GM23338 (cell line): ENCODE data around the gene ZNF260. TPM values are rescaled to one million over a fixed set of nuclear protein-coding genes. Genes with fewer than 3 reads are reported as not detected.

Source experiments
- ATAC-seq: fragments of 200-7000 bp; cut with Tn5 transposase; 3 replicates; pipeline ENCODE4 v1.9.1; 2020
- DNase-seq: peaks from one replicate; pipeline ENCODE4 v3.0.0-alpha.2; 2015; ENCODE audit warnings: low spot score
- H2AFZ ChIP-seq: fragments of 200-600 bp; sonication (generic); 2 replicates; pipeline ENCODE4 v1.8.0; 2016; ENCODE audit warnings: antibody characterized with exemption, mild to moderate bottlenecking, moderate library complexity
- H3F3A ChIP-seq: fragments of 200-600 bp; sonication (generic); replicated peaks from 2 replicates; pipeline ENCODE4 v1.8.0; 2017; ENCODE audit warnings: antibody characterized with exemption, mixed run types, low read depth
- H3K27ac ChIP-seq: fragments of 200-600 bp; sonication (generic); 2 replicates; pipeline ENCODE4 v1.6.1; 2016; ENCODE audit warnings: low read depth
- H3K27me3 ChIP-seq: fragments of 200-600 bp; sonication (generic); 2 replicates; pipeline ENCODE4 v1.8.0; 2016; ENCODE audit warnings: mild to moderate bottlenecking, mixed run types, moderate library complexity; ENCODE audit not compliant: insufficient read depth
- H3K36me3 ChIP-seq: fragments of 200-600 bp; sonication (generic); 2 replicates; pipeline ENCODE4 v1.8.0; 2016; ENCODE audit warnings: mild to moderate bottlenecking; ENCODE audit not compliant: insufficient read depth
- H3K4me1 ChIP-seq: fragments of 200-600 bp; sonication (generic); 2 replicates; pipeline ENCODE4 v1.8.0; 2016; ENCODE audit warnings: mild to moderate bottlenecking, moderate library complexity; ENCODE audit not compliant: insufficient read depth
- H3K4me2 ChIP-seq: fragments of 200-600 bp; sonication (generic); 2 replicates; pipeline ENCODE4 v1.7.1; 2017; ENCODE audit warnings: mixed run types
- H3K4me3 ChIP-seq: fragments of 200-600 bp; sonication (generic); 2 replicates; pipeline ENCODE4 v1.6.1; 2016; ENCODE audit warnings: mixed run types
- H3K79me2 ChIP-seq: fragments of 200-600 bp; sonication (generic); replicated peaks from 2 replicates; pipeline ENCODE4 v1.8.0; 2017; ENCODE audit warnings: mild to moderate bottlenecking; ENCODE audit not compliant: insufficient read depth
- H3K9me2 ChIP-seq: fragments of 200-600 bp; sonication (generic); 2 replicates; pipeline ENCODE4 v1.8.0; 2017; ENCODE audit not compliant: insufficient read depth
- H4K20me1 ChIP-seq: fragments of 200-600 bp; sonication (generic); replicated peaks from 2 replicates; pipeline ENCODE4 v1.8.0; 2017; ENCODE audit warnings: mild to moderate bottlenecking; ENCODE audit not compliant: insufficient read depth
- H3K27ac Mint-ChIP-seq: 2 replicates; pipeline ENCODE4 v1.8.0; 2020; ENCODE audit warnings: inconsistent platforms, mild to moderate bottlenecking, moderate library complexity, mixed read lengths
- H3K27me3 Mint-ChIP-seq: 3 replicates; pipeline ENCODE4 v1.8.0; 2022; ENCODE audit warnings: low read depth, mild to moderate bottlenecking, moderate library complexity, mixed read lengths, inconsistent platforms; ENCODE audit not compliant: insufficient read depth, poor library complexity
- H3K36me3 Mint-ChIP-seq: 3 replicates; pipeline ENCODE4 v1.8.0; 2021; ENCODE audit warnings: low read depth, mild to moderate bottlenecking, inconsistent platforms, moderate library complexity, mixed read lengths
- H3K4me1 Mint-ChIP-seq: 3 replicates; pipeline ENCODE4 v1.8.0; 2020; ENCODE audit warnings: mild to moderate bottlenecking, inconsistent platforms, mixed read lengths
- H3K4me3 Mint-ChIP-seq: 3 replicates; pipeline ENCODE4 v1.8.0; 2021; ENCODE audit warnings: moderate library complexity, mild to moderate bottlenecking, inconsistent platforms, mixed read lengths
- H3K9me3 Mint-ChIP-seq: 3 replicates; pipeline ENCODE4 v1.8.0; 2020; ENCODE audit warnings: moderate library complexity, mild to moderate bottlenecking, inconsistent platforms, mixed read lengths
- CREB1 ChIP-seq: fragments of 250-450 bp; sonication (Bioruptor Pico); IDR thresholded peaks from 2 replicates; pipeline ENCODE4 v1.5.0; 2020; ENCODE audit warnings: low read depth, mild to moderate bottlenecking, moderate library complexity
- CTCF ChIP-seq, 2 experiments: fragments of 200-600 bp in 1 of 2; sonication (generic) in 1 of 2; conservative IDR thresholded peaks; 2 replicates each; pipeline versions ENCODE4 v1.5.1 to v1.6.1; 2016 to 2017; ENCODE audit warnings: antibody characterized with exemption in 2 of 2, low read depth in 2 of 2, mild to moderate bottlenecking in 2 of 2, moderate library complexity in 1 of 2
- EZH2 ChIP-seq: fragments of 200-600 bp; sonication (generic); IDR thresholded peaks from one replicate; pipeline ENCODE4 v1.8.0; 2017; ENCODE audit warnings: antibody characterized with exemption, mild to moderate bottlenecking, low read depth; ENCODE audit not compliant: unreplicated experiment
- EZH2phosphoT487 ChIP-seq: fragments of 200-600 bp; sonication (generic); IDR thresholded peaks from one replicate; pipeline ENCODE4 v1.8.1; 2018; ENCODE audit warnings: antibody characterized with exemption; ENCODE audit not compliant: unreplicated experiment
- JUNB ChIP-seq: IDR thresholded peaks from one replicate; pipeline ENCODE4 v1.6.1; 2016; ENCODE audit warnings: antibody characterized with exemption; ENCODE audit not compliant: unreplicated experiment
- NANOG ChIP-seq: IDR thresholded peaks from 2 replicates; pipeline ENCODE4 v1.6.1; 2016; ENCODE audit warnings: antibody characterized with exemption, borderline replicate concordance
- POLR2AphosphoS5 ChIP-seq: IDR thresholded peaks from 2 replicates; pipeline ENCODE4 v1.6.1; 2016; ENCODE audit warnings: antibody characterized with exemption, low read depth
- REST ChIP-seq: IDR thresholded peaks from one replicate; pipeline ENCODE4 v1.6.1; 2018; ENCODE audit warnings: antibody characterized with exemption; ENCODE audit not compliant: unreplicated experiment
- STAT1 ChIP-seq: IDR thresholded peaks from one replicate; pipeline ENCODE4 v1.6.1; 2016; ENCODE audit warnings: antibody characterized with exemption; ENCODE audit not compliant: unreplicated experiment
- ZNF114 ChIP-seq: fragments of 250-450 bp; sonication (Bioruptor Pico); IDR thresholded peaks from 2 replicates; pipeline ENCODE4 v1.5.0; 2020; ENCODE audit warnings: mild to moderate bottlenecking, moderate library complexity
- ZNF331 ChIP-seq: fragments of 250-450 bp; sonication (Bioruptor Pico); IDR thresholded peaks from 2 replicates; pipeline ENCODE4 v1.5.0; 2020; ENCODE audit warnings: low read depth, mild to moderate bottlenecking, moderate library complexity
- polyA plus RNA-seq: library from polyadenylated mRNA; unstranded; fragments of >200 nt; fragmentation: Nextera tagmentation; extraction: Ambion mirVana; gene quantifications from 2 replicates; pipeline ENCODE4 v1.2.1, GENCODE V29; 2016
- total RNA-seq: library from RNA; depleted of rRNA; stranded (reverse); fragments of >200 nt; shearing (Covaris generic); gene quantifications from 2 replicates; pipeline ENCODE4 v1.2.3, GENCODE V29; 2014
- TF ChIP-seq, protein P1 (sequence below): IDR thresholded peaks from 2 replicates; pipeline ENCODE4 v1.6.1; 2016; ENCODE audit warnings: antibody characterized with exemption
- TF ChIP-seq, protein P2 (sequence below): fragments of 250-450 bp; sonication (Bioruptor Pico); IDR thresholded peaks from 2 replicates; pipeline ENCODE4 v1.5.0; 2020; ENCODE audit warnings: mild to moderate bottlenecking, moderate library complexity

Gene ZNF260
- total and polyA plus RNA-seq, 2 experiments from 2014 or later = 26.8 to 35.9 TPM

DNA sequence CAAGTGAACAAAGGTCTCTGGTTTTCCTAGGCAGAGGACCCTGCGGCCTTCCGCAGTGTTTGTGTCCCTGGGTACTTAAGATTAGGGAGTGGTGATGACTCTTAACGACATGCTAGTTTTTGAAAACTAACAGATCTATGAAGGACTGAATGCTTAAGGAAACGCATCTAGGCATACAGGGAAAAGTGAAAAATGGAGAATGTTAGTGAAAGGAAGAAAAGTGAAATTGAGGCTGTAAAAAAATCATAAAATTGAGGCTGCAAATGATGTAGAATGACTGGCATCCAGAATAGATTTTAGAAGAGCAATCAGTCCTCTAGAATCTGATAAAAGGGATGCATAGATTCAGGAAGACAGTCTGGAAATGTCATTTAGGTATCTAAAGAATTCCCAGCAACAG lies 3.5 kb downstream of the ZNF260 start:
- no peak overlapping the region for H3K27ac Mint-ChIP-seq
- H3K79me2 ChIP-seq = peaks cover 88% of the 10 kb centered on the region
- H4K20me1 ChIP-seq = peaks cover 14% of the 10 kb centered on the region
- H3K27me3 ChIP-seq = no peaks in the 10 kb centered on the region
- H3K4me1 Mint-ChIP-seq = peaks cover 12% of the 10 kb centered on the region; the same call in 2 of the 3 replicates
- H3K27me3 Mint-ChIP-seq = peaks cover 9% of the 10 kb centered on the region
- no peaks in the 10 kb centered on the region for H3F3A ChIP-seq
- H3K4me2 ChIP-seq = no peak overlapping the region
- no peak for DNase-seq
- H3K36me3 ChIP-seq = peaks cover 12% of the 10 kb centered on the region; the same call in 1 of the 2 replicates
- H3K36me3 Mint-ChIP-seq = peaks cover 70% of the 10 kb centered on the region
- TF ChIP-seq POLR2AphosphoS5 (no peak), EZH2 (no peak), STAT1 (no peak), NANOG (no peak), CTCF (conservative IDR thresholded peaks at IDR 0.05; ENCODE audit: low read depth in 2 of 2) (no peak), REST (no peak), CREB1 (no peak), JUNB (no peak), ZNF114 (CRISPR knock-in tag) (no peak), EZH2phosphoT487 (no peak), ZNF331 (CRISPR knock-in tag) (no peak)
- TF ChIP-seq, protein P1, sequence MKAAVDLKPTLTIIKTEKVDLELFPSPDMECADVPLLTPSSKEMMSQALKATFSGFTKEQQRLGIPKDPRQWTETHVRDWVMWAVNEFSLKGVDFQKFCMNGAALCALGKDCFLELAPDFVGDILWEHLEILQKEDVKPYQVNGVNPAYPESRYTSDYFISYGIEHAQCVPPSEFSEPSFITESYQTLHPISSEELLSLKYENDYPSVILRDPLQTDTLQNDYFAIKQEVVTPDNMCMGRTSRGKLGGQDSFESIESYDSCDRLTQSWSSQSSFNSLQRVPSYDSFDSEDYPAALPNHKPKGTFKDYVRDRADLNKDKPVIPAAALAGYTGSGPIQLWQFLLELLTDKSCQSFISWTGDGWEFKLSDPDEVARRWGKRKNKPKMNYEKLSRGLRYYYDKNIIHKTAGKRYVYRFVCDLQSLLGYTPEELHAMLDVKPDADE = no peak
- TF ChIP-seq, protein P2, sequence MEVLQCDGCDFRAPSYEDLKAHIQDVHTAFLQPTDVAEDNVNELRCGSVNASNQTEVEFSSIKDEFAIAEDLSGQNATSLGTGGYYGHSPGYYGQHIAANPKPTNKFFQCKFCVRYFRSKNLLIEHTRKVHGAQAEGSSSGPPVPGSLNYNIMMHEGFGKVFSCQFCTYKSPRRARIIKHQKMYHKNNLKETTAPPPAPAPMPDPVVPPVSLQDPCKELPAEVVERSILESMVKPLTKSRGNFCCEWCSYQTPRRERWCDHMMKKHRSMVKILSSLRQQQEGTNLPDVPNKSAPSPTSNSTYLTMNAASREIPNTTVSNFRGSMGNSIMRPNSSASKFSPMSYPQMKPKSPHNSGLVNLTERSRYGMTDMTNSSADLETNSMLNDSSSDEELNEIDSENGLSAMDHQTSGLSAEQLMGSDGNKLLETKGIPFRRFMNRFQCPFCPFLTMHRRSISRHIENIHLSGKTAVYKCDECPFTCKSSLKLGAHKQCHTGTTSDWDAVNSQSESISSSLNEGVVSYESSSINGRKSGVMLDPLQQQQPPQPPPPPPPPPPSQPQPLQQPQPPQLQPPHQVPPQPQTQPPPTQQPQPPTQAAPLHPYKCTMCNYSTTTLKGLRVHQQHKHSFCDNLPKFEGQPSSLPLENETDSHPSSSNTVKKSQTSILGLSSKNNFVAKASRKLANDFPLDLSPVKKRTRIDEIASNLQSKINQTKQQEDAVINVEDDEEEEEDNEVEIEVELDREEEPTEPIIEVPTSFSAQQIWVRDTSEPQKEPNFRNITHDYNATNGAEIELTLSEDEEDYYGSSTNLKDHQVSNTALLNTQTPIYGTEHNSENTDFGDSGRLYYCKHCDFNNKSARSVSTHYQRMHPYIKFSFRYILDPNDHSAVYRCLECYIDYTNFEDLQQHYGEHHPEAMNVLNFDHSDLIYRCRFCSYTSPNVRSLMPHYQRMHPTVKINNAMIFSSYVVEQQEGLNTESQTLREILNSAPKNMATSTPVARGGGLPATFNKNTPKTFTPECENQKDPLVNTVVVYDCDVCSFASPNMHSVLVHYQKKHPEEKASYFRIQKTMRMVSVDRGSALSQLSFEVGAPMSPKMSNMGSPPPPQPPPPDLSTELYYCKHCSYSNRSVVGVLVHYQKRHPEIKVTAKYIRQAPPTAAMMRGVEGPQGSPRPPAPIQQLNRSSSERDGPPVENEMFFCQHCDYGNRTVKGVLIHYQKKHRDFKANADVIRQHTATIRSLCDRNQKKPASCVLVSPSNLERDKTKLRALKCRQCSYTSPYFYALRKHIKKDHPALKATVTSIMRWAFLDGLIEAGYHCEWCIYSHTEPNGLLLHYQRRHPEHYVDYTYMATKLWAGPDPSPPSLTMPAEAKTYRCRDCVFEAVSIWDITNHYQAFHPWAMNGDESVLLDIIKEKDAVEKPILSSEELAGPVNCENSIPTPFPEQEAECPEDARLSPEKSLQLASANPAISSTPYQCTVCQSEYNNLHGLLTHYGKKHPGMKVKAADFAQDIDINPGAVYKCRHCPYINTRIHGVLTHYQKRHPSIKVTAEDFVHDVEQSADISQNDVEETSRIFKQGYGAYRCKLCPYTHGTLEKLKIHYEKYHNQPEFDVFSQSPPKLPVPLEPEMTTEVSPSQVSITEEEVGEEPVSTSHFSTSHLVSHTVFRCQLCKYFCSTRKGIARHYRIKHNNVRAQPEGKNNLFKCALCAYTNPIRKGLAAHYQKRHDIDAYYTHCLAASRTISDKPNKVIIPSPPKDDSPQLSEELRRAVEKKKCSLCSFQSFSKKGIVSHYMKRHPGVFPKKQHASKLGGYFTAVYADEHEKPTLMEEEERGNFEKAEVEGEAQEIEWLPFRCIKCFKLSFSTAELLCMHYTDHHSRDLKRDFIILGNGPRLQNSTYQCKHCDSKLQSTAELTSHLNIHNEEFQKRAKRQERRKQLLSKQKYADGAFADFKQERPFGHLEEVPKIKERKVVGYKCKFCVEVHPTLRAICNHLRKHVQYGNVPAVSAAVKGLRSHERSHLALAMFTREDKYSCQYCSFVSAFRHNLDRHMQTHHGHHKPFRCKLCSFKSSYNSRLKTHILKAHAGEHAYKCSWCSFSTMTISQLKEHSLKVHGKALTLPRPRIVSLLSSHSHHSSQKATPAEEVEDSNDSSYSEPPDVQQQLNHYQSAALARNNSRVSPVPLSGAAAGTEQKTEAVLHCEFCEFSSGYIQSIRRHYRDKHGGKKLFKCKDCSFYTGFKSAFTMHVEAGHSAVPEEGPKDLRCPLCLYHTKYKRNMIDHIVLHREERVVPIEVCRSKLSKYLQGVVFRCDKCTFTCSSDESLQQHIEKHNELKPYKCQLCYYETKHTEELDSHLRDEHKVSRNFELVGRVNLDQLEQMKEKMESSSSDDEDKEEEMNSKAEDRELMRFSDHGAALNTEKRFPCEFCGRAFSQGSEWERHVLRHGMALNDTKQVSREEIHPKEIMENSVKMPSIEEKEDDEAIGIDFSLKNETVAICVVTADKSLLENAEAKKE (CRISPR knock-in tag) = no peak
- no peak overlapping the region for H3K27ac ChIP-seq
- H3K4me3 Mint-ChIP-seq = no peak overlapping the region
- no peak overlapping the region for H2AFZ ChIP-seq
- peaks cover 11% of the 10 kb centered on the region for H3K4me1 ChIP-seq
- H3K9me2 ChIP-seq = no peaks in the 10 kb centered on the region
- peaks cover 45% of the 10 kb centered on the region for H3K9me3 Mint-ChIP-seq
- no peak for ATAC-seq
- no peak overlapping the region for H3K4me3 ChIP-seq
